WI38 (cell line): ENCODE measurements around the gene CAMSAP1.
"Not testable (repeated sequence)": the region's sequence is repeated elsewhere in the genome, so short reads cannot be mapped to it uniquely, and the experiment has no call there.

Source experiments
- H3K4me3 ChIP-seq: 2 replicates; pipeline ENCODE4 v1.5.1; 2011; ENCODE audit warnings: low read depth, mild to moderate bottlenecking, control low read depth, low read length
- CTCF ChIP-seq: IDR thresholded peaks from 2 replicates; pipeline ENCODE4 v1.5.1; 2012; ENCODE audit warnings: low read depth, mild to moderate bottlenecking, control low read depth, low read length

The CAMSAP1 gene

GRCh38 chr9:135907431-135908092, at the start of gene CAMSAP1:
TSS of gene CAMSAP1 (minus strand) at chr9:135907546. CDS start at chr9:135907159, 387 bp downstream.
- peak within 1 kb of the TSS; percentile 76 for H3K4me3 ChIP-seq
- no peak for TF ChIP-seq CTCF

GRCh38 chr9:135956802-135957174, 49.4 kb upstream of the CAMSAP1 start:
- TF ChIP-seq CTCF = no peak
- no peak overlapping the region for H3K4me3 ChIP-seq

GRCh38 chr9:135955934-135956801, 48.8 kb upstream of the CAMSAP1 start:
- no peak for TF ChIP-seq CTCF
- H3K4me3 ChIP-seq = no peak overlapping the region

- no peak for TF ChIP-seq CTCF
- no peak overlapping the region for H3K4me3 ChIP-seq
Observed at GRCh38 chr9:135952664-135953206, 45.4 kb upstream of the CAMSAP1 start.

GRCh38 chr9:135951889-135952663, 44.7 kb upstream of the CAMSAP1 start:
- no peak for TF ChIP-seq CTCF
- H3K4me3 ChIP-seq = no peak overlapping the region

- H3K4me3 ChIP-seq = not testable (repeated sequence)
Observed at GRCh38 chr9:135951310-135951709, 44.0 kb upstream of the CAMSAP1 start.

GRCh38 chr9:135950841-135951240, 43.5 kb upstream of the CAMSAP1 start:
- not testable (repeated sequence) for H3K4me3 ChIP-seq
